C4-2B (cell line): ENCODE measurements around the gene TSPAN14.
"Not testable (repeated sequence)": the region's sequence is repeated elsewhere in the genome, so short reads cannot be mapped to it uniquely, and the experiment has no call there.

Experiments
- CTCF ChIP-seq: fragments of 450-650 bp; conservative IDR thresholded peaks from 2 replicates; pipeline ENCODE4 v1.5.1; 2017; ENCODE audit warnings: mild to moderate bottlenecking
- ZFX ChIP-seq: fragments of 450-650 bp; IDR thresholded peaks from 2 replicates; pipeline ENCODE4 v1.6.1; 2017

- not testable (repeated sequence) for TF ChIP-seq CTCF, ZFX
Measured at GRCh38 chr10:80480373-80480772, 26.3 kb downstream of the TSPAN14 start.
